ENCODE measurements around the gene KRTAP10-1. TPM values are rescaled to one million over a fixed set of nuclear protein-coding genes. Genes with fewer than 3 reads are reported as not detected.

KRTAP10-1 gene
- not detected for total RNA-seq (ENCODE audit: unreplicated experiment)
- long read RNA-seq = 0 reads

- Mint-ChIP-seq H3K27ac (ENCODE audit: unreplicated experiment) (no peak within 1 kb of the TSS), H3K4me1 (ENCODE audit: unreplicated experiment) (no peaks in the 10 kb centered on the region), H3K4me3 (ENCODE audit: unreplicated experiment) (peak within 1 kb of the TSS; percentile 39), H3K36me3 (ENCODE audit: low read depth, unreplicated experiment) (peaks cover 4% of the 10 kb centered on the region), H3K27me3 (ENCODE audit: unreplicated experiment) (peaks cover 6% of the 10 kb centered on the region), H3K9me3 (ENCODE audit: unreplicated experiment) (no peaks in the 10 kb centered on the region)
- DNase-seq (ENCODE audit: low spot score) = no peak
- no peak for TF ChIP-seq CTCF (IDR thresholded peaks at IDR 0.05; ENCODE audit: unreplicated experiment)
These were observed at the start of gene KRTAP10-1 for GRCh38 chr21:44539991-44540666. Gene KRTAP10-1 (minus strand): TSS chr21:44540195. CDS start chr21:44540150, 45 bp downstream.

GRCh38 chr21:44589094-44589493 is 49.1 kb upstream of the KRTAP10-1 start:
- peaks cover 6% of the 10 kb centered on the region for H3K27me3 Mint-ChIP-seq (ENCODE audit: unreplicated experiment)
- H3K4me3 Mint-ChIP-seq (ENCODE audit: unreplicated experiment) = no peak overlapping the region
- H3K27ac Mint-ChIP-seq (ENCODE audit: unreplicated experiment) = no peak overlapping the region
- H3K4me1 Mint-ChIP-seq (ENCODE audit: unreplicated experiment) = peaks cover 2% of the 10 kb centered on the region
- peaks cover 4% of the 10 kb centered on the region for H3K36me3 Mint-ChIP-seq (ENCODE audit: low read depth, unreplicated experiment)
- H3K9me3 Mint-ChIP-seq (ENCODE audit: unreplicated experiment) = no peaks in the 10 kb centered on the region
- no peak for TF ChIP-seq CTCF (IDR thresholded peaks at IDR 0.05; ENCODE audit: unreplicated experiment)
- no peak for DNase-seq (ENCODE audit: low spot score)

- no peaks in the 10 kb centered on the region for H3K4me1 Mint-ChIP-seq (ENCODE audit: unreplicated experiment)
- H3K9me3 Mint-ChIP-seq (ENCODE audit: unreplicated experiment) = no peaks in the 10 kb centered on the region
- no peak for DNase-seq (ENCODE audit: low spot score)
- H3K27me3 Mint-ChIP-seq (ENCODE audit: unreplicated experiment) = peaks cover 3% of the 10 kb centered on the region
- peaks cover 4% of the 10 kb centered on the region for H3K36me3 Mint-ChIP-seq (ENCODE audit: low read depth, unreplicated experiment)
- TF ChIP-seq CTCF (IDR thresholded peaks at IDR 0.05; ENCODE audit: unreplicated experiment) = no peak
- H3K4me3 Mint-ChIP-seq (ENCODE audit: unreplicated experiment) = no peak overlapping the region
- no peak overlapping the region for H3K27ac Mint-ChIP-seq (ENCODE audit: unreplicated experiment)
These were observed 45.9 kb upstream of the KRTAP10-1 start for GRCh38 chr21:44585892-44586291.

GRCh38 chr21:44583800-44584147 is 43.8 kb upstream of the KRTAP10-1 start:
- H3K4me3 Mint-ChIP-seq (ENCODE audit: unreplicated experiment) = no peak overlapping the region
- no peak for TF ChIP-seq CTCF (IDR thresholded peaks at IDR 0.05; ENCODE audit: unreplicated experiment)
- DNase-seq (ENCODE audit: low spot score) = no peak
- peaks cover 4% of the 10 kb centered on the region for H3K36me3 Mint-ChIP-seq (ENCODE audit: low read depth, unreplicated experiment)
- peaks cover 6% of the 10 kb centered on the region for H3K27me3 Mint-ChIP-seq (ENCODE audit: unreplicated experiment)
- no peaks in the 10 kb centered on the region for H3K9me3 Mint-ChIP-seq (ENCODE audit: unreplicated experiment)
- no peaks in the 10 kb centered on the region for H3K4me1 Mint-ChIP-seq (ENCODE audit: unreplicated experiment)
- no peak overlapping the region for H3K27ac Mint-ChIP-seq (ENCODE audit: unreplicated experiment)

GRCh38 chr21:44583089-44583799 is 43.2 kb upstream of the KRTAP10-1 start:
- no peak overlapping the region for H3K27ac Mint-ChIP-seq (ENCODE audit: unreplicated experiment)
- H3K27me3 Mint-ChIP-seq (ENCODE audit: unreplicated experiment) = peaks cover 6% of the 10 kb centered on the region
- H3K36me3 Mint-ChIP-seq (ENCODE audit: low read depth, unreplicated experiment) = peaks cover 4% of the 10 kb centered on the region
- TF ChIP-seq CTCF (IDR thresholded peaks at IDR 0.05; ENCODE audit: unreplicated experiment) = no peak
- H3K9me3 Mint-ChIP-seq (ENCODE audit: unreplicated experiment) = no peaks in the 10 kb centered on the region
- no peaks in the 10 kb centered on the region for H3K4me1 Mint-ChIP-seq (ENCODE audit: unreplicated experiment)
- DNase-seq (ENCODE audit: low spot score) = no peak
- no peak overlapping the region for H3K4me3 Mint-ChIP-seq (ENCODE audit: unreplicated experiment)
